Ascending aorta (tissue), 2 donors: ENCODE data around the gene C4orf50. TPM values are rescaled to one million over a fixed set of nuclear protein-coding genes. Genes with fewer than 3 reads are reported as not detected.

Source experiments
- DNase-seq, 2 donors: peaks; one replicate each; pipeline ENCODE4 v3.0.0-alpha.2; 2019; ENCODE audit warnings: low spot score in 2 of 2
- H3K27ac ChIP-seq, 2 donors: fragments of 200-600 bp; sonication (generic); one replicate each; pipeline ENCODE4 v1.5.1; 2016 to 2017; ENCODE audit warnings: mild to moderate bottlenecking in 1 of 2
- H3K27me3 ChIP-seq: fragments of 200-600 bp; sonication (generic); one replicate; pipeline ENCODE4 v1.5.1; 2017
- H3K36me3 ChIP-seq, 2 donors: fragments of 200-600 bp; sonication (generic); one replicate each; pipeline ENCODE4 v1.5.1; 2016
- H3K4me1 ChIP-seq, 2 donors: fragments of 200-600 bp; sonication (generic); one replicate each; pipeline ENCODE4 v1.5.1; 2016 to 2017; ENCODE audit warnings: mild to moderate bottlenecking in 1 of 2
- H3K4me3 ChIP-seq, 2 donors: fragments of 200-600 bp; sonication (generic); one replicate each; pipeline ENCODE4 v1.5.1; 2016 to 2017; ENCODE audit warnings: mild to moderate bottlenecking in 1 of 2
- H3K9me3 ChIP-seq, 2 donors: fragments of 200-600 bp; sonication (generic); one replicate each; pipeline ENCODE4 v1.5.1; 2016
- CTCF ChIP-seq, 3 experiments: fragments of 200-600 bp in 2 of 3; fragments of 450-650 bp in 1 of 3; sonication (generic) in 2 of 3; IDR thresholded peaks; one replicate each; pipeline ENCODE4 v1.5.1; 2016 to 2019; ENCODE audit warnings: antibody characterized with exemption in 3 of 3, mild to moderate bottlenecking in 1 of 3, moderate library complexity in 1 of 3
- intact Hi-C: fragments of 100-400 bp; cut with DNase I; formaldehyde crosslinking; loops from one replicate; pipeline ENCODE4 v1.15.1; 2023
- total RNA-seq: library from RNA; depleted of rRNA; stranded (reverse); fragments of >200 nt; gene quantifications from one replicate; pipeline ENCODE4 v1.1.0, GENCODE V29; 2016

Gene C4orf50
- total RNA-seq, 1 donor from 2014 or later, result not detected

- intact Hi-C loops, result no loop called here
- H3K27me3 ChIP-seq, result no peaks in the 10 kb centered on the region
Measured at GRCh38 chr4:5921101-5921980, 96.9 kb downstream of the C4orf50 start.

GRCh38 chr4:5919571-5919970, 98.7 kb downstream of the C4orf50 start:
- no peak overlapping the region for H3K27ac ChIP-seq
- intact Hi-C loops, result no loop called here
- no peak overlapping the region for H3K4me3 ChIP-seq
- no peaks in the 10 kb centered on the region for H3K36me3 ChIP-seq
- no peak for TF ChIP-seq CTCF (IDR thresholded peaks at IDR 0.05)
- peak in 1 of 2 donors; percentile 31 for DNase-seq
- H3K9me3 ChIP-seq, result no peaks in the 10 kb centered on the region
- H3K27me3 ChIP-seq, result no peaks in the 10 kb centered on the region
- no peaks in the 10 kb centered on the region for H3K4me1 ChIP-seq

More at GRCh38 chr4:5921101-5921980, 96.9 kb downstream of the C4orf50 start:
- H3K27ac ChIP-seq, result no peak overlapping the region
- no peak for TF ChIP-seq CTCF (IDR thresholded peaks at IDR 0.05)
- no peaks in the 10 kb centered on the region for H3K36me3 ChIP-seq
- no peaks in the 10 kb centered on the region for H3K9me3 ChIP-seq
- H3K4me1 ChIP-seq, result no peaks in the 10 kb centered on the region
- DNase-seq, result peak in 1 of 2 donors; percentile 52
- no peak overlapping the region for H3K4me3 ChIP-seq

- H3K9me3 ChIP-seq, result no peaks in the 10 kb centered on the region
- H3K4me1 ChIP-seq, result no peaks in the 10 kb centered on the region
- TF ChIP-seq CTCF (IDR thresholded peaks at IDR 0.05), result no peak
- no peak overlapping the region for H3K4me3 ChIP-seq
- H3K36me3 ChIP-seq, result no peaks in the 10 kb centered on the region
- intact Hi-C loops, result no loop called here
- no peak overlapping the region for H3K27ac ChIP-seq
- H3K27me3 ChIP-seq, result no peaks in the 10 kb centered on the region
- peak in 1 of 2 donors; percentile 25 for DNase-seq
Measured at GRCh38 chr4:5919044-5919443, 99.2 kb downstream of the C4orf50 start.

- Histone ChIP-seq H3K9me3 (no peaks in the 10 kb centered on the region), H3K4me3 (no peak overlapping the region), H3K4me1 (no peaks in the 10 kb centered on the region), H3K27me3 (no peaks in the 10 kb centered on the region), H3K27ac (no peak overlapping the region), H3K36me3 (no peaks in the 10 kb centered on the region)
- no peak for DNase-seq
- TF ChIP-seq CTCF (IDR thresholded peaks at IDR 0.05), result no peak
- intact Hi-C loops, result no loop called here
Measured at GRCh38 chr4:5918331-5918985, 99.8 kb downstream of the C4orf50 start.

GRCh38 chr4:5917672-5918071, 100.6 kb downstream of the C4orf50 start:
- H3K36me3 ChIP-seq, result no peaks in the 10 kb centered on the region
- TF ChIP-seq CTCF (IDR thresholded peaks at IDR 0.05), result no peak
- peak in 1 of 2 donors; percentile 25 for DNase-seq
- no peaks in the 10 kb centered on the region for H3K27me3 ChIP-seq
- H3K27ac ChIP-seq, result no peak overlapping the region
- no peaks in the 10 kb centered on the region for H3K9me3 ChIP-seq
- H3K4me1 ChIP-seq, result no peaks in the 10 kb centered on the region
- intact Hi-C loops, result no loop called here
- no peak overlapping the region for H3K4me3 ChIP-seq
